Measurements from ENCODE around the gene POLA2. TPM values are rescaled to one million over a fixed set of nuclear protein-coding genes. Genes with fewer than 3 reads are reported as not detected.

The POLA2 gene
- 11.9 TPM for total RNA-seq

GRCh38 chr11:65261591-65262380, at the start of gene POLA2:
Gene POLA2, plus strand, starts transcription at chr11:65261962. Its CDS starts 331 bp downstream, at chr11:65262293.

GRCh38 chr11:65314501-65315203, 52.9 kb downstream of the POLA2 start, which contains the start of gene CDC42EP2:
Gene CDC42EP2, plus strand, starts transcription at chr11:65314866. Its CDS starts 6,033 bp downstream, at chr11:65320899.

Other genes with a start within 250 kb of the POLA2 start
- 91.7 TPM for gene ARL2, start 247.8 kb upstream of the POLA2 start, total RNA-seq
- gene SNX15, start 234.5 kb upstream of the POLA2 start, total RNA-seq, result 21.5 TPM
- gene SAC3D1, start 220.8 kb upstream of the POLA2 start, total RNA-seq, result 7.8 TPM
- gene NAALADL1, start 203.4 kb upstream of the POLA2 start, total RNA-seq, result 20.2 TPM
- 6.4 TPM for gene CDCA5, start 177.9 kb upstream of the POLA2 start, total RNA-seq
- 29.6 TPM for gene ZFPL1, start 177.7 kb upstream of the POLA2 start, total RNA-seq
- 421 TPM for gene VPS51, start 165.7 kb upstream of the POLA2 start, total RNA-seq
- 65.0 TPM for gene TM7SF2, start 150.1 kb upstream of the POLA2 start, total RNA-seq
- gene ZNHIT2, start 144.3 kb upstream of the POLA2 start, total RNA-seq, result 8.0 TPM
- 650 TPM for gene FAU, start 139.8 kb upstream of the POLA2 start, total RNA-seq
- 57.1 TPM for gene MRPL49, start 139.6 kb upstream of the POLA2 start, total RNA-seq
- gene SYVN1, start 127.4 kb upstream of the POLA2 start, total RNA-seq, result 22.3 TPM
- gene SPDYC, start 91.7 kb upstream of the POLA2 start, total RNA-seq, result not detected
- gene CAPN1, start 80.0 kb upstream of the POLA2 start, total RNA-seq, result 142 TPM
- 15.7 TPM for gene CDC42EP2, start 52.9 kb downstream of the POLA2 start, total RNA-seq
- 41.9 TPM for gene DPF2, start 71.9 kb downstream of the POLA2 start, total RNA-seq
- 0.35 TPM for gene TIGD3, start 92.8 kb downstream of the POLA2 start, total RNA-seq
- gene SLC25A45, start 120.7 kb downstream of the POLA2 start, total RNA-seq, result 8.9 TPM
- 27.0 TPM for gene FRMD8, start 124.7 kb downstream of the POLA2 start, total RNA-seq
- gene NEAT1, start 160.8 kb downstream of the POLA2 start, total RNA-seq, result 148 TPM
- gene MALAT1, start 237.1 kb downstream of the POLA2 start, total RNA-seq, result 21,533 TPM